ENCODE data around the gene USP5. TPM values are rescaled to one million over a fixed set of nuclear protein-coding genes. Genes with fewer than 3 reads are reported as not detected.

USP5 gene
- polyA plus RNA-seq, 3 donors = 28.0 to 32.4 (median 29.9) TPM

- Mint-ChIP-seq H3K36me3 (peaks cover 10 to 21% of the 10 kb centered on the region in 2 donors), H3K27ac (no peak overlapping the region), H3K9me3 (peaks cover 0 to 12% (median 8%) of the 10 kb centered on the region in 7 donors), H3K4me3 (peak overlapping the region; percentile 84 to 95), H3K4me1 (peaks cover 24% of the 10 kb centered on the region), H3K27me3 (ENCODE audit: low read depth in 3 of 3) (peaks cover 48 to 64% (median 54%) of the 10 kb centered on the region in 3 donors)
- Histone ChIP-seq H3K9ac (ENCODE audit: insufficient read depth, low read length, poor library complexity, severe bottlenecking) (peak overlapping the region; percentile 53), H3K4me1 (ENCODE audit: control insufficient read depth in 1 of 2, insufficient read depth in 2 of 2, low read length in 2 of 2) (peaks cover 15 to 30% of the 10 kb centered on the region in 2 donors), H3K36me3 (replicated peaks in 1 of 2; ENCODE audit: control insufficient read depth in 1 of 2, insufficient read depth in 2 of 2, low read length in 2 of 2) (no peaks in the 10 kb centered on the region), H3K4me3 (replicated peaks in 1 of 3; ENCODE audit: low read depth in 2 of 3, low read length in 3 of 3) (peak overlapping the region in 1 of 3 experiments; percentile 82), H3K4me2 (replicated peaks; ENCODE audit: extremely low read depth, low read length, poor library complexity, severe bottlenecking) (peak overlapping the region; percentile 98), H3K9me3 (replicated peaks in 1 of 2; ENCODE audit: control insufficient read depth in 1 of 2, insufficient read depth in 1 of 2, low read length in 2 of 2) (peaks cover 0 to 6% of the 10 kb centered on the region in 2 donors), H2AFZ (ENCODE audit: insufficient read depth, low read depth, low read length, poor library complexity, severe bottlenecking) (no peak overlapping the region), H4K20me1 (ENCODE audit: insufficient read depth, low read length) (peaks cover 24% of the 10 kb centered on the region), H3K27ac (ENCODE audit: low read depth in 1 of 2, low read length in 2 of 2) (no peak overlapping the region), H3K27me3 (ENCODE audit: control insufficient read depth in 2 of 2, insufficient read depth in 2 of 2, low read length in 2 of 2) (peaks cover 12 to 49% of the 10 kb centered on the region in 2 donors), H3K79me2 (ENCODE audit: insufficient read depth, low read length) (no peaks in the 10 kb centered on the region)
- intact Hi-C loops (cut with micrococcal nuclease) = loop anchor here (5.0 kb wide), 3 partner anchors 37 to 207 kb away; no protein-coding TSS in a partner anchor
- 77% methylated on average over 14 of the region's 19 CpGs for WGBS (ENCODE audit: insufficient coverage)
- no peak for TF ChIP-seq CTCF (IDR thresholded peaks at IDR 0.05)
- no peak for DNase-seq
These were observed 22.3 kb upstream of the USP5 start for GRCh38 chr12:6829536-6830220.

GRCh38 chr12:6830286-6830890 is 21.6 kb upstream of the USP5 start:
- Histone ChIP-seq H4K20me1 (ENCODE audit: insufficient read depth, low read length) (peaks cover 22% of the 10 kb centered on the region), H3K9ac (ENCODE audit: insufficient read depth, low read length, poor library complexity, severe bottlenecking) (no peak overlapping the region), H3K9me3 (replicated peaks in 1 of 2; ENCODE audit: control insufficient read depth in 1 of 2, insufficient read depth in 1 of 2, low read length in 2 of 2) (peaks cover 0 to 6% of the 10 kb centered on the region in 2 donors), H3K27ac (ENCODE audit: low read depth in 1 of 2, low read length in 2 of 2) (no peak overlapping the region), H3K36me3 (replicated peaks in 1 of 2; ENCODE audit: control insufficient read depth in 1 of 2, insufficient read depth in 2 of 2, low read length in 2 of 2) (no peaks in the 10 kb centered on the region), H3K4me3 (replicated peaks in 1 of 3; ENCODE audit: low read depth in 2 of 3, low read length in 3 of 3) (no peak overlapping the region), H3K4me1 (ENCODE audit: control insufficient read depth in 1 of 2, insufficient read depth in 2 of 2, low read length in 2 of 2) (peaks cover 15 to 27% of the 10 kb centered on the region in 2 donors), H3K79me2 (ENCODE audit: insufficient read depth, low read length) (no peaks in the 10 kb centered on the region), H3K27me3 (ENCODE audit: control insufficient read depth in 2 of 2, insufficient read depth in 2 of 2, low read length in 2 of 2) (peaks cover 12 to 49% of the 10 kb centered on the region in 2 donors), H2AFZ (ENCODE audit: insufficient read depth, low read depth, low read length, poor library complexity, severe bottlenecking) (no peak overlapping the region), H3K4me2 (replicated peaks; ENCODE audit: extremely low read depth, low read length, poor library complexity, severe bottlenecking) (no peak overlapping the region)
- Mint-ChIP-seq H3K4me1 (peaks cover 20% of the 10 kb centered on the region), H3K36me3 (peaks cover 6 to 15% of the 10 kb centered on the region in 2 donors), H3K27me3 (ENCODE audit: low read depth in 3 of 3) (peaks cover 46 to 57% (median 52%) of the 10 kb centered on the region in 3 donors), H3K27ac (peak overlapping the region in 1 of 7 donors; percentile 46), H3K9me3 (peaks cover 0 to 12% (median 8%) of the 10 kb centered on the region in 7 donors), H3K4me3 (peak overlapping the region in 1 of 2 donors; percentile 95)
- intact Hi-C loops (cut with micrococcal nuclease) = no loop called here
- WGBS (ENCODE audit: insufficient coverage) = 80% methylated on average over 2 of the region's 11 CpGs
- DNase-seq = no peak
- no peak for TF ChIP-seq CTCF (IDR thresholded peaks at IDR 0.05)

All from CD14-positive monocyte (primary cell).